Measurements from ENCODE around the gene MRPL28.
A peak's percentile ranks its signal among the peaks of the same experiment; 100 is the strongest.
"Not testable (repeated sequence)": the region's sequence is repeated elsewhere in the genome, so short reads cannot be mapped to it uniquely, and the experiment has no call there.

MRPL28 gene

GRCh38 chr16:359067-359763 lies 11.1 kb downstream of the MRPL28 start:
- DNase-seq = no peak

GRCh38 chr16:356741-357140 lies 13.6 kb downstream of the MRPL28 start:
- DNase-seq = no peak

GRCh38 chr16:354971-355461 lies 15.3 kb downstream of the MRPL28 start:
- DNase-seq = no peak

GRCh38 chr16:354291-354881 lies 16.0 kb downstream of the MRPL28 start:
- DNase-seq = no peak

GRCh38 chr16:353404-354290 lies 16.7 kb downstream of the MRPL28 start:
- no peak for DNase-seq

GRCh38 chr16:352547-353403 lies 17.6 kb downstream of the MRPL28 start, which contains the start of gene AXIN1:
AXIN1 (minus strand) TSS chr16:352723; CDS start chr16:347025, 5,698 bp downstream.
- DNase-seq = peak; percentile 92

- no peak for DNase-seq
Observed at GRCh38 chr16:351804-352520, 18.4 kb downstream of the MRPL28 start.

GRCh38 chr16:350203-350602 lies 20.1 kb downstream of the MRPL28 start:
- DNase-seq = no peak

- no peak for DNase-seq
Observed at GRCh38 chr16:349211-349610, 21.1 kb downstream of the MRPL28 start.

- not testable (repeated sequence) for DNase-seq
Observed at GRCh38 chr16:348495-348894, 21.8 kb downstream of the MRPL28 start.

- no peak for DNase-seq
Observed at GRCh38 chr16:347203-347602, 23.1 kb downstream of the MRPL28 start.

GRCh38 chr16:346587-346986 lies 23.8 kb downstream of the MRPL28 start:
- DNase-seq = no peak

- no peak for DNase-seq
Observed at GRCh38 chr16:345772-346171, 24.6 kb downstream of the MRPL28 start.

GRCh38 chr16:342455-343213 lies 27.7 kb downstream of the MRPL28 start:
- no peak for DNase-seq

- DNase-seq = not testable (repeated sequence)
Observed at GRCh38 chr16:341974-342336, 28.4 kb downstream of the MRPL28 start.

- not testable (repeated sequence) for DNase-seq
Observed at GRCh38 chr16:341095-341973, 29.0 kb downstream of the MRPL28 start.

- no peak for DNase-seq
Observed at GRCh38 chr16:340370-341091, 29.8 kb downstream of the MRPL28 start.

- DNase-seq = no peak
Observed at GRCh38 chr16:339680-340079, 30.7 kb downstream of the MRPL28 start.

GRCh38 chr16:337975-338575 lies 32.3 kb downstream of the MRPL28 start:
- DNase-seq = no peak

All from NCI-H1436 treated with DMSO at 0.1 percent for 48 hours (cell line).